Ovary (tissue), 9 donors: ENCODE measurements around the gene UBE2L5. TPM values are rescaled to one million over a fixed set of nuclear protein-coding genes. Genes with fewer than 3 reads are reported as not detected.
"Not testable (repeated sequence)": the region's sequence is repeated elsewhere in the genome, so short reads cannot be mapped to it uniquely, and the experiment has no call there.

Source experiments
- DNase-seq, 5 donors: peaks; one replicate each; pipeline ENCODE4 v3.0.0-alpha.2; 2019 to 2020
- H3K27ac ChIP-seq, 2 donors: fragments of 200-600 bp; one replicate each; pipeline versions ENCODE4 v1.5.1 to v1.8.0; 2019 to 2022
- H3K27me3 ChIP-seq: fragments of 200-600 bp; one replicate; pipeline ENCODE4 v1.8.0; 2022
- H3K36me3 ChIP-seq: fragments of 200-600 bp; sonication (generic); one replicate; pipeline ENCODE4 v1.5.1; 2019
- H3K4me1 ChIP-seq: one replicate; pipeline ENCODE4 v1.8.1; 2013; ENCODE audit warnings: mild to moderate bottlenecking, moderate library complexity; ENCODE audit not compliant: insufficient read depth
- H3K4me3 ChIP-seq: fragments of 200-600 bp; sonication (generic); one replicate; pipeline ENCODE4 v1.5.1; 2017
- H3K9me3 ChIP-seq, 2 donors: fragments of 200-600 bp in 1 of 2; sonication (generic) in 1 of 2; one replicate each; pipeline versions ENCODE4 v1.5.1 to v1.8.1; 2013 to 2019; ENCODE audit warnings: mild to moderate bottlenecking in 1 of 2, moderate library complexity in 1 of 2
- EP300 ChIP-seq: sonication (generic); formaldehyde crosslinking; IDR thresholded peaks from one replicate; pipeline ENCODE4 v1.6.1; 2017; ENCODE audit warnings: antibody characterized with exemption
- POLR2A ChIP-seq: fragments of 450-650 bp; IDR thresholded peaks from one replicate; pipeline ENCODE4 v1.6.1; 2017; ENCODE audit warnings: antibody characterized with exemption, mild to moderate bottlenecking, moderate library complexity
- WGBS, 3 donors: extraction: QIAGEN DNeasy Blood & Tissue Kit in 1 of 3; methylation state at CpG; one replicate each; pipeline versions ENCODE4 v1.1.5 to v1.1.7; 2013 to 2017; 5-methylcytosine and 5-hydroxymethylcytosine counted together
- intact Hi-C, 4 donors: fragments of 100-400 bp; cut with DNase I; formaldehyde crosslinking; loops; one replicate each; pipeline versions ENCODE4 v1.11.0 to v1.15.1; 2022 to 2023
- polyA plus RNA-seq, 2 donors: library from polyadenylated mRNA; stranded (reverse); fragments of 200-250 nt in 1 of 2; fragments of 350-450 nt in 1 of 2; fragmentation: Illumina TruSeq in 1 of 2; extraction: RNeasy Lipid Tissue Mini Kit (QIAGEN cat#74804) in 1 of 2; gene quantifications; one replicate each; pipeline ENCODE4 v1.2.3, GENCODE V29; 2013 to 2014
- total RNA-seq, 7 donors: library from RNA; depleted of rRNA in 2 of 7; stranded (reverse); fragments of >200 nt in 2 of 7; fragmentation: NEBNext Ultra II Directional in 3 of 7; extraction: Animal tissue kit (Norgen Biotek cat#: 25700) in 3 of 7; gene quantifications; one replicate each; pipeline versions ENCODE4 v1.1.0 to v1.2.4, GENCODE V29; 2016 to 2023
- TF ChIP-seq, protein P1 (sequence below), 3 donors: fragments of 450-650 bp in 2 of 3; fragments of 200-600 bp in 1 of 3; IDR thresholded peaks; one replicate each; pipeline versions ENCODE4 v1.5.1 to v1.8.0; 2016 to 2022; ENCODE audit warnings: antibody characterized with exemption in 3 of 3, mild to moderate bottlenecking in 1 of 3
- donor health status: DM: no; HTN: no; CAD: no; lungs with moderate emphysema.
- donor health status: DM: no; HTN: no; CAD: no.
- donor health status: Bipolar disorder and iron deficiency.
- donor health status: DM: yes; HTN: yes; CAD: no.
- donor health status: DM: no; HTN: no; CAD: no.
- donor health status: DM: yes; HTN: yes; CAD: no.

The UBE2L5 gene
- total and polyA plus RNA-seq, 9 donors, result 0.11 to 0.48 (median 0.15) TPM; not detected in 6

DNA sequence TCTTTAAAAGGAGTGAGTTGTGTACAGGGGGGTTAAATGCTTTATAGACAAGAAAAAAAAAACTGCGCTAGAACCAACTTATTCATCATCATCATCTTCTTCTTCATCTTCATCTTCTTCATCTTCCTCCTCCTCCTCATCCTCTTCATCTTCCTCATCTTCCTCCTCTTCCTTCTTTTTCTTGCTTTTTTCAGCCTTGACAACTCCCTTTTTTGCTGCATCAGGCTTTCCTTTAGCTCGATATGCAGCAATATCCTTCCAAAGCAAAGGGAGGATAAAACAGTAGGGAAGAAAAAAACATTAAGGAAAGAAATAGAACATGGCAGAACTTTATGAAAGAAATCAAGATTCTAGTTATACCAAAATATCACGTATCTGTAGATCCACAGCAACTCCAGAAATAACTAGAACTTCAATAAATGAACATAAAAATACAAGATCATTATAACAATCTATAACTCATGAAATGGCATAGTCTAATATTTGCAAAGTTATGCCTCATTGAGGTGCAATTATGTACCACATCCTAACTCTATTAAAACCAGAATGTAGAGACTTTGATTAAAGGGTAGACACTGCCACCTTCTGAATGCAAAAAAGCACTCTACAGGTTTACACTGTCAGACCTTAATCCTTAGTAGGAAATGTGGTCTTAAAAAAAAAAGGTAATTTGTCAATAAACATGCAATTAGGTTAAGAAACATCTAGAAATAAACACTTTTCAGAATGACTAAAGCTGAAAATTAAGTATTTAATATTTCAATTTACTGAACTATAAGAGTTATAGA is 39.2 kb downstream of the UBE2L5 start:
- DNase-seq, H3K4me1 ChIP-seq, H3K27me3 ChIP-seq, H3K27ac ChIP-seq, H3K4me3 ChIP-seq, H3K36me3 ChIP-seq, H3K9me3 ChIP-seq: not testable (repeated sequence)
- intact Hi-C loops, result loop anchor here in 3 of 4 donors (5.0 to 10.0 kb wide), 6 partner anchors 57 to 406 kb away; no protein-coding TSS in a partner anchor
- WGBS, 3 donors, result 77 to 86% (median 84%) methylated on average over 3 of the region's 3 CpGs
- TF ChIP-seq, protein P1, sequence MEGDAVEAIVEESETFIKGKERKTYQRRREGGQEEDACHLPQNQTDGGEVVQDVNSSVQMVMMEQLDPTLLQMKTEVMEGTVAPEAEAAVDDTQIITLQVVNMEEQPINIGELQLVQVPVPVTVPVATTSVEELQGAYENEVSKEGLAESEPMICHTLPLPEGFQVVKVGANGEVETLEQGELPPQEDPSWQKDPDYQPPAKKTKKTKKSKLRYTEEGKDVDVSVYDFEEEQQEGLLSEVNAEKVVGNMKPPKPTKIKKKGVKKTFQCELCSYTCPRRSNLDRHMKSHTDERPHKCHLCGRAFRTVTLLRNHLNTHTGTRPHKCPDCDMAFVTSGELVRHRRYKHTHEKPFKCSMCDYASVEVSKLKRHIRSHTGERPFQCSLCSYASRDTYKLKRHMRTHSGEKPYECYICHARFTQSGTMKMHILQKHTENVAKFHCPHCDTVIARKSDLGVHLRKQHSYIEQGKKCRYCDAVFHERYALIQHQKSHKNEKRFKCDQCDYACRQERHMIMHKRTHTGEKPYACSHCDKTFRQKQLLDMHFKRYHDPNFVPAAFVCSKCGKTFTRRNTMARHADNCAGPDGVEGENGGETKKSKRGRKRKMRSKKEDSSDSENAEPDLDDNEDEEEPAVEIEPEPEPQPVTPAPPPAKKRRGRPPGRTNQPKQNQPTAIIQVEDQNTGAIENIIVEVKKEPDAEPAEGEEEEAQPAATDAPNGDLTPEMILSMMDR (IDR thresholded peaks at IDR 0.05), result peak in 2 of 3 donors; percentile 29 to 51

DNA sequence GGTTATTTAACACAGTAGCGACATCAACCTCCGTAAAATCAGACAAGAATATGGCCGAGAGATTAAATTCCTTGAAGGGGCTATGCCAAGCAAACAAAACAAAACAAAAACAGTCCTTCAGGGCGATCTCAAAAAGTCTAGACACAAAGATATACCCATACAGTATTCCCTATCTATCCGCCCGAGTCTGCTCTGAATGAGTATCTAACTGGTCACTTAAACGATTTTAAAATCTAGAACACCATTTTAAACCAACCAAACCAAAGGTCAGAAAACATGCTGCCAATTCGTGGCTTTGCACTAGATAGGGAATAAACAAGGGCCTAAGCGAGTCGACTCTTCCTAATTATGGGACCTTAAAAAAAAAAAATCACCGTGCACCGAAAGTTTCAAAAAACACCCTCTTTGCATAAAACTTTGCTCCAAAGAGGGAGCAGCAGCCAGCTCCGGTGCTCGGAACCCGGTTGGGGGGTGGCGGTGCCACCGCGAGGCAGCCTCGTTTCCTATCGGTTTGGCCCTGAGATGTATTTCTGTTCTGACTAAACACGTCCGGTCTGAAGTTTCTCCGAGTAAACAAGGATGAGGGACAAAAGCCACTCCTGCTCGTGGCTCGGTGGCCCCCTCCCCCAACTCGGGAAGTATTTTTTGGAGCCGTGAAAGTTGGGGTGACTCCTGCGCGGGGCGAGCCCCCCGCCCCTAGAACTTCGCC is 41.6 kb downstream of the UBE2L5 start:
- TF ChIP-seq POLR2A, result no peak
- TF ChIP-seq, protein P1 (IDR thresholded peaks at IDR 0.05), result no peak
- no peak for TF ChIP-seq EP300
- intact Hi-C loops, result loop anchor here in 3 of 4 donors (2.0 to 10.0 kb wide), 8 partner anchors 55 to 403 kb away; partner anchors contain the start of gene USPL1 (in 1 of the 3)
- Histone ChIP-seq H3K27me3 (no peaks in the 10 kb centered on the region), H3K36me3 (no peaks in the 10 kb centered on the region), H3K27ac (peak overlapping the region; percentile 97 to 99), H3K4me3 (peak overlapping the region; percentile 60), H3K4me1 (peaks cover 1% of the 10 kb centered on the region), H3K9me3 (no peaks in the 10 kb centered on the region)
- DNase-seq, result peak in 2 of 5 donors; percentile 47 to 65
- 1 to 2% (median 1%) methylated on average over 29 to 32 of the region's 32 CpGs for whole genome bisulfite sequencing, 3 donors

DNA sequence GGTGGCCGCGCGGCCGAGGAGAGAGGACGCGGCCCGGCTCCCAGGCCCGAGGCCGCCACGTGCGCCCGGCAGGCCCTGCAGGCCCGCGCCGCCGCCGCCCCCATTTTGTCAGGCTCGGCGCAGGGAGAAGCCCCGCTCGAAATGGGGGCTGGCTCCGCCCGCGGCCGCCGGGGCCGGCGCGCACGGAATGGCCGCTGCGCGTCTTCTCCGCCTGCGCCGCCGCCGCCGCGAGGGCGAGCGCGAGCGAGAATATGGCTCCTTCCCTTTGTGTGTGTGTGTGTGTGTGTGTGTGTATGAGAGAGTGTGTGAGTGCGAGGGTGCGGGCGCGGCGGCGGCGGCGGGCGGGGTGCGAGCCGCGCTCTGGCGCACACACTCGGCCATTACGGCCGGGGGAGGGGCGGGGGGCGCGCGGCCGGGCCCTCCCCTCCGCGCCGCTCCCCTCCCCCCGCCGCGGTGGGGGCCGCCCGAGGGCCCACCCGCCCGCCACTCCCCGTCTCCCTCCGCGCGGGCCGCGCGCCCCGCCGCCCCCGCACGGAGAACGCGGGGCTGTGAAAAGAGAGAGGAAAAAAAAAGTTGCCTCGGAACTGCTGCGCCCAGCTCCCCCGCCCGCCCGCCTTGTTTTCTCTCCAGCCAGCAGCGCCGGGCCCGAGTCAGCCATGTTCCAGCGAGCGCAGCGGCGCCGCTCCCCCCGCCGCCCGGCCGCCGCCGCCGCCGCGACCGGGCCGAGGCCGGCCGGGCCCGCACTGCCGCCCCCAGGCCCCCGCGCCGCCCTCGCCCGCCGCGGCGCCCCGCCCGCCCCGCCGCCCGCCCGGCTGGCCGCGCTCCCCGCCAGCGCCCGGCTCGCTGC is 42.4 kb downstream of the UBE2L5 start:
- H3K36me3 ChIP-seq, result no peaks in the 10 kb centered on the region
- peaks cover 1% of the 10 kb centered on the region for H3K4me1 ChIP-seq
- no peaks in the 10 kb centered on the region for H3K9me3 ChIP-seq
- intact Hi-C loops, result loop anchor here in 3 of 4 donors (1.0 to 10.0 kb wide), 9 partner anchors 56 to 403 kb away; partner anchors contain the start of gene USPL1 (in 2 of the 3)
- no peaks in the 10 kb centered on the region for H3K27me3 ChIP-seq
- H3K4me3 ChIP-seq, result peak overlapping the region; percentile 60
- H3K27ac ChIP-seq, result peak overlapping the region; percentile 97 to 99
- DNase-seq, result peak; percentile 76 to 88 (median 84)
- WGBS, 3 donors, result 0 to 1% (median 1%) methylated on average over 45 to 128 of the region's 136 CpGs
- peak; percentile 51 for TF ChIP-seq POLR2A
- TF ChIP-seq, protein P1 (IDR thresholded peaks at IDR 0.05), result peak in 1 of 3 donors; percentile 21
- no peak for TF ChIP-seq EP300

DNA sequence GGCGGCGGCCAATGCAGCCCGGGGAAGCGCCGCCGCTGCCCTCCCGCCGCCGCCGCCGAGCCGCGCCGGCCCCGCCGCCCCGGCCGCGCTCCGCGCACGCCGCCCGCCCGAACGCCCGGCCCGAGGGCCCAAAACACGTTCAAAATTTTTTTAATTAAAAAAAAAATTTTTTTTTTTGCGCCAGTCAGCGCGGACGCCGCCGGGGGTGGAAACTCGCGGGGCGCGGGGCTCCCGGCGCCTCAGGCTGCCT is 43.0 kb downstream of the UBE2L5 start:
- Histone ChIP-seq H3K27ac (peak overlapping the region; percentile 99 to 100), H3K36me3 (no peaks in the 10 kb centered on the region), H3K4me1 (peaks cover 1% of the 10 kb centered on the region), H3K9me3 (no peaks in the 10 kb centered on the region), H3K4me3 (peak overlapping the region; percentile 93), H3K27me3 (no peaks in the 10 kb centered on the region)
- WGBS, 3 donors, result 0 to 1% (median 0%) methylated on average over 3 to 41 of the region's 41 CpGs
- TF ChIP-seq, protein P1 (IDR thresholded peaks at IDR 0.05), result no peak
- TF ChIP-seq EP300, result no peak
- intact Hi-C loops, result loop anchor here in 3 of 4 donors (1.0 to 10.0 kb wide), 7 partner anchors 56 to 340 kb away; partner anchors contain the start of gene USPL1 (in 2 of the 3)
- DNase-seq, result no peak
